GM18502 (cell line): ENCODE measurements around the gene ZBTB9.
"Not testable (repeated sequence)": the region's sequence is repeated elsewhere in the genome, so short reads cannot be mapped to it uniquely, and the experiment has no call there.

Experiments used
- ATAC-seq: cut with Tn5 transposase; IDR thresholded peaks from one replicate; pipeline ENCODE4 v1.9.1; 2021; ENCODE audit warnings: mild to moderate bottlenecking; ENCODE audit not compliant: unreplicated experiment, poor library complexity

Gene ZBTB9

GRCh38 chr6:33456156-33456555 lies 1.8 kb downstream of the ZBTB9 start:
- no peak for ATAC-seq

GRCh38 chr6:33458676-33459075 lies 4.3 kb downstream of the ZBTB9 start:
- no peak for ATAC-seq

GRCh38 chr6:33459226-33459625 lies 4.8 kb downstream of the ZBTB9 start:
- ATAC-seq: no peak

DNA sequence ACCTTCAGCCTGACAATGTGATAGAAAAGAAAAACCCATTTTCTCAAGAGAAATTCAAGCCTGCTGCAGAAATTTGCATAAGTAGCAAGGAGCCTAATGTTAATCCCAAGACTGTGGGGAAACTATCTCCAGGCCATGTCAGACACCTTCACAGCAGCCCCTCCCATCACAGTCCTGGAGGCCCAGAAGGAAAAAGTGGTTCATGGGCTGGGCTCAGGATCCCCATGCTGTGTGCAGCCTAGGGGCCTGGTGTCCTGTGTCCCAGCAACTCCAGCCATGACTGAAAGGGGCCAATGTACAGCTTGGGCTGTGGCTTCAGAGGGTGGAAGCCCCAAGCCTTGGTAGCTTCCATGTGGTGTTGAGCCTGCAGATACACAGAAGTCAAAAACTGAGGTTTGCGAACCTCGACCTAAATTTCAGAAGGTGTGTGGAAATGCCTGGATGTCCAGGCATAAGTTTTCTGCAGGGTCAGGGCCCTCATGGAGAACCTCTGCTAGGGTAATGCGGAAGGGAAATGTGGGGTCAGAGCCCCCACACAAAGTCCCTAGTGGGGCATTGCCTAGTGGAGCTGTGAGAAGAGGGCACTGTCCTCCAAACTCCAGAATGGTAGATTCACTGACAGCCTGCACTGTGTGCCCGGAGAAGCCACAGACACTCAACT lies 11.8 kb downstream of the ZBTB9 start:
- no peak for ATAC-seq

- ATAC-seq: no peak
These were observed 12.7 kb downstream of the ZBTB9 start for GRCh38 chr6:33467091-33467490.

DNA sequence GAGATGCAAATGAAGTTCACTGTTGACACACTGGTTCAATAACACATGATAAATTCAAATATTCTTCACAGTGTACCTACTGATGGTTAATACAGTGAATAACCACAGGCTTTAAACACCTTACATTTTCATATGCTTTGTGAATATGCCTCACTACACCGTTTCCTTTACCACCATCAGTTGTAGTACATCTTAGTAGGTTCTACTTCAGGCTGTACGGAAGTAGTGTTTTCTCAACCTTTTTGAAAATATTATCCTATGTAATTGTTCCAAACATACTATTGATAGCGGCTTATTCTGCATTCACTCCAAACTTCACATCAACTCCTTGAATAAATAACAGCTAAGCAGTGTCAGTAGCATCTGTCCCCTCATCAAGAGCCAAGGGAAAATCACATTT lies 15.3 kb downstream of the ZBTB9 start:
- ATAC-seq: no peak

DNA sequence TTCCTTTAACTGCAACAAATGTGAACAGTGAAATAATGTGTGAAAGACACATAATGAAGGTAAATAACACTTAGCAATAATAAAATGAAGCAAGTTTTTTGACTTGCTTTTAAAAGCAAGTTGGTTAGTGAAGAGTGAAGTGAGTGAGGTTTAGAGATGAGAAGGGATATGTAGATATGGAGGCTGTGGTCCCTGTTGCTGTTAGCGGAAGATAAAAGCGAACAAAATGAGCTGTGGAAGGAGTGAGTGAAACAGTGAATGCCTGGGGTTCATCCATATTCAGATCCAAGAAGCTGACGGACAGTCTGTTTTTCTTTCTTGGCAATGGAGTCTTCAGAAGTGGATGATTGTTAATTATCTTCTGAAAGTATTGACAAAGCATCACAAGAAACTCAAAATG lies 23.5 kb downstream of the ZBTB9 start:
- no peak for ATAC-seq

- ATAC-seq: no peak
These were observed 26.8 kb downstream of the ZBTB9 start for GRCh38 chr6:33481192-33481591.

DNA sequence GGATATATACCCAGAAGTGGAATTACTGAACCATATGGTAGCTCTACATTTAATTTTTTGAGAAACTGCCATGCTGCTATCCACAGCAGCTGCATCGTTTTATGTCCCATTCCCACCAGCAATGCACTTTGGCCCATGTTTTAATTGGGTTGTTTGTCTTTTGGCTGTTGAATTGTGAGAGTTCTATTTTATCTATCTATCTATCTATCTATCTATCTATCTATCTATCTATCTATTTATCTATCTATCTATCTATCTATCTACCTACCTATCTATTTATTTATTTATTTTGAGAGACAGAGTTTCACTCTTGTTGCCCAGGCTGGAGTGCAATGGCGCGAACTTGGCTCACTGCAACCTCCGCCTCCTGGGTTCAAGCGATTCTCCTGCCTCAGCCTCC lies 28.2 kb downstream of the ZBTB9 start:
- not testable (repeated sequence) for ATAC-seq

DNA sequence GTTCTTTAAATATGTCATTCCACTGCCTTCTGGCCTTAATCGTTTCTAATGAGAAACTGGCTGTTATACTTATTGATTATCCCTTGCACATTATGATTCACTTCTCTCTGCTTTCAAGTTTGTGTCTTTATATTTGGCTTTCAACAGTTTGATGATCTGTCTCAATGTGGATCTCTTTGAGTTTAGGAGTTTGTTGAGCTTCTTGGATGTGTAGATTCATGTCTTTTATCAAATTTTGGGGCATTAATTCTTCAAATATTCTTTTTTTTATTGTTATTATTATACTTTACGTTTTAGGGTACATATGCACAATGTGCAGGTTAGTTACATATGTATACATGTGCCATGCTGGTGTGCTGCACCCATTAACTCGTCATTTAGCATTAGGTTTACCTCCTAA lies 29.3 kb downstream of the ZBTB9 start:
- no peak for ATAC-seq

DNA sequence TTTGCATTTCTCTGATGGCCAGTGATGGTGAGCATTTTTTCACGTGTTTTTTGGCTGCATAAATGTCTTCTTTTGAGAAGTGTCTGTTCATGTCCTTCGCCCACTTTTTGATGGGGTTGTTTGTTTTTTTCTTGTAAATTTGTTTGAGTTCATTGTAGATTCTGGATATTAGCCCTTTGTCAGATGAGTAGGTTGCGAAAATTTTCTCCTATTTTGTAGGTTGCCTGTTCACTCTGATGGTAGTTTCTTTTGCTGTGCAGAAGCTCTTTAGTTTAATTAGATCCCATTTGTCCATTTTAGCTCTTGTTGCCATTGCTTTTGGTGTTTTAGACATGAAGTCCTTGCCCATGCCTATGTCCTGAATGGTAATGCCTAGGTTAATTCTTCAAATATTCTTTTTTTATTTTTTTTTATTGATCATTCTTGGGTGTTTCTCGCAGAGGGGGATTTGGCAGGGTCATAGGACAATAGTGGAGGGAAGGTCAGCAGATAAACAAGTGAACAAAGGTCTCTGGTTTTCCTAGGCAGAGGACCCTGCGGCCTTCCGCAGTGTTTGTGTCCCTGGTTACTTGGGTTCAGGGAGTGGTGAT lies 30.4 kb downstream of the ZBTB9 start:
- ATAC-seq: not testable (repeated sequence)

DNA sequence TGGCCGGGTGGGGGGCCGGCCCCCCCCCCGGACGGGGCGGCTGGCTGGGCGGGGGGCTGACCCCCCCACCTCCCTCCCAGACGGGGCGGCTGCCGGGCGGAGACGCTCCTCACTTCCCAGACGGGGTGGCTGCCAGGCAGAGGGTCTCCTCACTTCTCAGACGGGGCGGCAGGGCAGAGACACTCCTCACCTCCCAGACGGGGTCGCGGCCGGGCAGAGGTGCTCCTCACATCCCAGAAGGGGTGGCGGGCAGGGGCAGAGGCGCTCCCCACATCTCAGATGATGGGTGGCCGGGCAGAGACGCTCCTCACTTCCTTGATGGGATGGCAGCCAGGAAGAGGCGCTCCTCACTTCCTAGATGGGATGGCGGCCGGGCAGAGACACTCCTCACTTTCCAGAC lies 31.3 kb downstream of the ZBTB9 start:
- not testable (repeated sequence) for ATAC-seq

DNA sequence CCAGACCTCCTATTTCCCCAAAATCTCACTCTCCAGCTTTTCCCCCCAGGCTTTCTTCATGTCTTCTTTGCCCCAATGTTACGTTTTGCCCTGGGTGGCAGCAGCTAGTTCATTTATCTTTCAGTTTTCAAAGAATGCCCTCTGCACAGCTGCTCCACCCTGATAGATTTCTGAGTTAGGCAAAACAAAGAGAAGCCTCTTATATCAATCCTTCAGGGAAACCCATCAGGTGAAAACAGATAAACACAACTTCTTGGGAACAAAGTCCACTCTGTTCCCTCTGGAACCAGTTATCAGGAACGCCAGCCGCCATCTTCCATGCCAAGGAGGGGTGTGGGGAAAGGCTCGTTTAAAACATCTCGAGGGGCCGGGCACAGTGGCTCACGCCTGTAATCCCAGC lies 34.0 kb downstream of the ZBTB9 start:
- no peak for ATAC-seq

DNA sequence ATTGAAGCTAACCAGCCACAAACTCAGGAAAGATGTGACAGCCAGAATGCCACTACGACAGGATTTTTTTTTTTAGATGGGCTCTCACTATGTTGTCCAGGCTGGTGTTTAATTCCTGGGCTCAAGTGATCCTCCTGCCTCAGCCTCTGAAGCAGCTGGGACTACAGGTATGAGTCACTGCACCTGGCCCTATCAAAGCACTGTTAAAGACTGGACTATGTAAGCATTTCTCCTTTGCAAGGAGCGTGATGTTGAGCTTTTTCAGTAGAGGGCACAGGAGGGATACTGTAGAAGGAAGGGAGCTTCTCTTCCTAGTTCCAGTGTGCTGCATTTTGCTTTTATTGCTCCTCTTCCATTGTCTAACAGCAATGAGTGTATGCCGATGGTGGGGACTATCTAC lies 35.8 kb downstream of the ZBTB9 start:
- no peak for ATAC-seq

GRCh38 chr6:33490621-33491020 lies 36.2 kb downstream of the ZBTB9 start:
- ATAC-seq: no peak

GRCh38 chr6:33492093-33492492 lies 37.7 kb downstream of the ZBTB9 start:
- no peak for ATAC-seq

GRCh38 chr6:33497157-33497556 lies 42.8 kb downstream of the ZBTB9 start:
- ATAC-seq: no peak

- no peak for ATAC-seq
These were observed 48.1 kb downstream of the ZBTB9 start for GRCh38 chr6:33502486-33502885.

GRCh38 chr6:33504486-33504885 lies 50.1 kb downstream of the ZBTB9 start:
- no peak for ATAC-seq

GRCh38 chr6:33505548-33506370 lies 51.4 kb downstream of the ZBTB9 start:
- no peak for ATAC-seq
